Measurements from ENCODE around the gene FUZ.

Gene FUZ

GRCh38 chr19:49812997-49813861 lies at the start of gene FUZ:
Gene FUZ, minus strand, starts transcription at chr19:49813292. Its CDS starts 186 bp downstream, at chr19:49813106.
- peak; percentile 96 for DNase-seq

DNA sequence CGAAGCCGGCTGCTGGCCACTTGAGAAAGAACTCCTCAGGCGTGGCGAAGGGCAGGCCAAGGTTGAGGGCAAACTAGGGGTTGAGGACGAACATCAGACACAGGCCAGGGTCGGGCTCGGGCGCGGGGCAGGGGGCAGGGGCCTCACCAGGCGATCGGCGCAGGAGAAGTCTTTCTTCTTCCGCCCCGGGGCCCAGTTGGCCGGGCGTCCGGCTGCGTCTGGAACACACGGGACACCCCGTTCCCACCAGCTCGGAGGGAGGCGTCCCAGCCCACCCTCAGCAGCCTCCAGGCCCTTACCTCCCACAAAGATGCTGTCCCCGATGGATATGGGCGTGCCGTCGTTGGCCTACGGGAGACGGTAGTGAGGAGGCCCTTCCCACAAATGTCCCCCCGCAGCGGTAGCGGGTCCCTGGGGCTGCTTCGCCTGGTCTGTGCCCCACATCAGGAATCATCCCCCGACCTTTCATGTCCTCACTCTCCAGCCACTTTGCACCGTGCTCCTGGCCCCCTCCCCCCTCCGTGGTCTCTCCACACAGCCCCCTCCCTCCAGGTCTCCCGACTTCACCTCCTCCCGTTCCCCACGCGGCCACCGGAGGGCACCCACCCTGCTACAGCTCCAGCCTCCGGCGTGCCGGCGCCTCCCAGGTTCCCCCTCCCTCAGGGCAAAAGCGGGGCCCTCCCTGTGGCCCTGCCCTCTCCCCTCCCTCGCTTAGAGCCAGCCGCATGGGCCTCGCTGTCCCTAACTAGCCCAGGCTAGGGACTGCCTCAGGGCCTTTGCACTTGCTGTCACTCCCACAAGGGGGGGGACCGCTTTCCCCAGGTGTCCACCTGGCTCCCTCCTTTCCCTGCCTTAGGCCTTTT lies 49.5 kb upstream of the FUZ start:
- no peak for DNase-seq

DNA sequence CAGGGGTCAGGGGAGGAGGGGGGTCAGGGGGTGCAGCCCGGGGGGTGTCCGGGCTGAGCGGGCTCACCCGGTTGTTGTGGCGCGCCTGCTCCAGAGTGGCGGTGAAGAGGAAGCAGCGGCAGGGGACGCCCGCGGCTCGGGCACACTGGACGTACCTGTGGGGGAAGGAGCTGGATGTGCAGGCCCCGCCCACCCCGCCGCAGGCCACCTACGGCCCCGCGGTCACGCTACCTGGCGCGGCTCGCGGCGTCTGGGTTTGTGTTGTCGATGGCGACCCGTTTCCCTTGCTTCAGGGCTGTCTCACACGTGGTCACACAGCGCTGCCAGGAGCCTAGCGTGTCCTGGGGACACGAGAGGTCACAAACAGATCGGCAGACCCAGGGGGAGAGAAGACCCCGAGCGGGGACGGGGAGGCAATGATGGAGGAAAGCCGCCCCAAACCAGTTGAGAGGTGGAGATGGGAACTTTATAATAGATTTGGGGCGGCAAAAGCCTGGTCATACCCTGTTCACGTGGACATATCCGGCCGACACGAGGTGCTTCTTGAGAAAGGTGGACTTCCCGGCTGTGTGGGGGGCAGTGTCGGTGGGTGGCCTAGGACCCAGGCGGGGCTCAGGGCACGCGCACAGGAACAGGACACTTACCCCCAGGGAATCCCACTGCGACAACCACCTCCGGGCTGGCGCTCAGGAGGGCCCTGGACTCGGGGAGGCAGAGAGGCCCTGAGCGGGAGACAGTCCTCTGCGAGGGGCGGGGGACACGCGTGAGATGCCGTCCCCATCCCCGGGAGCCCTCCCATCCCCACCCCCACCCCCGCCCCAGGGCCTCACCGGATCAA lies 48.7 kb upstream of the FUZ start:
- DNase-seq = no peak

- peak; percentile 39 for DNase-seq
These were observed 48.0 kb upstream of the FUZ start for GRCh38 chr19:49861107-49861506.

DNA sequence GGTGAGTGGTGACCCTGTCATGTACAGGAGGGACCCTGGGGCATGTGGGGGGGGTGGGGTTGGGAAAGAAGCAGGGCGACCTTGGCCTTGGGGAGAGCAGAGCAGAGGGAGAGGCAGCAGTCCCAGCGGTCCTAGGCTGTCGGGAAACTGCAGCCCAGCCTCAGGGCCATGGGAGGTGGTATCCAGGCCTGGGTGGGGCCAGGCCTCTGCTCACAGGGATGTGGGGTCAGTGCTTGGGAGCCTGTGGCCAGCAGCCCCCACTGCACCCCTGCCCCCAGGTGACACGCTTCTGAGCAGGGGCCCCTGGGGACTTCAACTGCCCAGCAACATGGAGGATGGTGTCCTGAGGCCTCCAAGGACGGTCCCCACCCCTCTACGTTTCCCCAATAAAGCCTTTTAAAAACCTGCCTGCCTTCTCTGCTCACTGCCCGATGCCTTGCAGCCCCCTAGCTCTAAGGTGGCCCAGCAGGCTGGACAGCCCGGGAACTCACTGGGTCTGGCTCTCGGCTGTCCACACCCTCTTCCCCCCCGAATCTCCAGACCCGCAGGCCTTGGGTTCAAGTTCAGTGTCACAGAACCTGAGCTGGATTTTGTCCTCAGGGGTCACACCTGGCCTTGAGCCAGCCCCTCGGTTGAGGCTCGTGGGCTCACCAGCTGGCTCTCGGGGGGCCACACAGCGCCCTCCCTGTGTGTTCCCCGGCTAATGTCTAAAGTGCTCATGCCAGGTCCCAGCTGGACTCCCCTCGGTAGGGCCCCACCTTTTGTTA lies 47.4 kb upstream of the FUZ start:
- DNase-seq = no peak

DNA sequence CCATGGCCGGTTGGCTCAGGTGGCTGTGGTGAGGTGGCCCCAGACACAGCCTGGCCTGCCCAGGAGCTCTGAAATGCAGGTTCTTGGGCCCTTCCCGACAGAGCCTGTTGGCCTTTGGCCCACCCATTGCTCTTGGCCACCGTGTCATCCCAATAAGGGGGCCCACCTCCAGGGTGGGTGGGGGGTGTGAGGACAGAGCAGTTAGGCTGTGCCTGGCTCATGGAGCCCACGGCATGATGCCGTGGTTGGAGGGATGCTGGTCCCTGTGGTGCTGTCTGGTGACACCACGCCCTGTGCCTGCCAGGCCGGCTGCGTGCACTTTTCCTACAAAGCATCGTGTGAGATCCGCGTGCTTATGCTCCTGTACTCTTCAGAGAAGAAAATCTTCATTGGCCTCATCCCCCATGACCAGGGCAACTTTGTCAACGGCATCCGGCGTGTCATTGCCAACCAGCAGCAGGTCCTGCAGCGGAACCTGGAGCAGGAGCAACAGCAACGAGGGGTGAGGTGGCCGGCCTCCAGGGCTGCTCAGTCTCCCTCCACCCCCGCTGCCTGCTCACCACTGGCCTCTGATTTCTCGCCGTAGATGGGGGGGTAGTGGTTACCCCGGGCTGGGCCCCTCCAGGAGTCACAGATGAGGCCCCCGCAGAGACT lies 46.7 kb upstream of the FUZ start:
- DNase-seq = no peak

DNA sequence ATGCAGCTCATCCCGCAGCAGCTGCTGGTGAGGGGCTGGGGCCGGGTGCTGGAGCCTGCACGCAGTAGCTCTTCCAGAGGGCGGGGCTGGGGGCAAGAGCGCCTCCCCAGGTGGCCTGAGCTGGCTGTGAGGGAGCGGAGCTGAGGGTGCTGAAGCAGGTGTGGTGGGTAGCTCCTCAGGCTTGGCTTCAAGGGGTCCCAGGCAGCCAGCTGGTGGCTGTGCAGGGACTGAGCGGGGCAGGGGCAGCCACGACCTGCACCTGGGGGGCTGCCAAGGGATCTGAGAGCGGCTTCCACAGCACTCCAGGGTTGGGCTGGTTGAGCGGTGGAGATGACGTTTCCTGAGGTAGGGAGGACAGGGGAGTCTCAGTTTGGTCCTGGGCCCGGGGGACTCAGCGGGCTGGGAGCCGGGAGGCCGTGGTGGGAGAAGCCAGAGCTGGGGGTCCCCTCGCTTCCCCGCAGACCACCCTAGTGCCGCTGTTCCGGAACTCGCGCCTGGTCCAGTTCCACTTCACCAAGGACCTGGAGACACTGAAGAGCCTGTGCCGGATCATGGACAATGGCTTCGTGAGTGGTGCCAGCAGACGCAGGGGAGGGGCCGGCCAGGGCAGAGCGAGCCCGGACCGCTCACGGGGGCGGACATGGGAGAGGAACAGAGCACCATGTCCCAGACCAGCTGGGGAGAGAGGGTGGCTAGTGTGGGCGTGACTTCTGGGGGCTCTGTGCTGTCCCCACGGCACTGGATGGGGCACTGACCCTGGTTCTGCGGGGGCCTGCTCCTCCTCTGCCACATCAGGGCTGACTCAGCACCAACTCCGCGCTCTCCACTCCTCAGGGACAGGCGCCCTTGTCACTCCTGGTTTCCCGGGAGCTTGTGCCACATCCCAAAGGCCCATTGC lies 45.2 kb upstream of the FUZ start:
- DNase-seq = no peak

- DNase-seq = no peak
These were observed 44.7 kb upstream of the FUZ start for GRCh38 chr19:49857838-49858087.

DNA sequence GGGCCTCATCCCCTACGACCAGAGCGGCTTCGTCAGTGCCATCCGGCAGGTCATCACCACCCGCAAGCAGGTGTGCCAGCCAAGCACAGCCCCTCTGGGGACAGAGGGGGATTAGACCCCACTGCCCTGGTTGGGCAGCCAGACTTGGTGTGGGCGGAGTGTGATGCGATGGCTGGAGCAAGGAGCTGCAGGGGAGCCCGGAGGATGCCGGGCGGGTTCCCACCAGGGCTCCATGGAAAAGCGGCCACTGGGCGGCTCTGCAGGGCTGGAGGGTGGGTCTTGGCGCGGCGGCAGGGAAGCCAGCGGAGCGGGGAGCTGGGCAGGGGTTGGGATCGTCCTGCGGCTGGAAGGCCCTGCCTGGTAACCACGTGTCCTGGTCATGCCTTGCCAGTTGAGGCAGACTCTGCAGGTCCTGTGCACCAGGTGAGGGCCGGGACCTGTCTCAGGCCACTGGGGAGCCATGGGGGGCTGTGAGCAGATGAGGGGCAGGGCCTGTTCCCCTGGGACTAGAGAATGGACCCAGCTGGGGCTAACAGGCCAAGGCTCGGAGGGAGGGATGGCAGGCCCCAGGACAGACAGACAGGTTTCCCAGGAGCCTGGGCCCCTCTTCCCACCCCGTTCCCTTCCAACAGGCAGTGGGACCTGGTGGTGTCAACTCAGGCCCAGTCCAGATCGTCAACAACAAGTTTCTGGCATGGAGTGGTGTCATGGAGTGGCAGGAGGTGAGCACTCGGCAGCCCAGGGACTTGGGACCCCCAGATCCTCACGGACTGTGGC lies 44.2 kb upstream of the FUZ start:
- DNase-seq = no peak

- no peak for DNase-seq
These were observed 43.5 kb upstream of the FUZ start for GRCh38 chr19:49856574-49857021.

GRCh38 chr19:49855676-49856573 lies 42.8 kb upstream of the FUZ start:
- DNase-seq = no peak

DNA sequence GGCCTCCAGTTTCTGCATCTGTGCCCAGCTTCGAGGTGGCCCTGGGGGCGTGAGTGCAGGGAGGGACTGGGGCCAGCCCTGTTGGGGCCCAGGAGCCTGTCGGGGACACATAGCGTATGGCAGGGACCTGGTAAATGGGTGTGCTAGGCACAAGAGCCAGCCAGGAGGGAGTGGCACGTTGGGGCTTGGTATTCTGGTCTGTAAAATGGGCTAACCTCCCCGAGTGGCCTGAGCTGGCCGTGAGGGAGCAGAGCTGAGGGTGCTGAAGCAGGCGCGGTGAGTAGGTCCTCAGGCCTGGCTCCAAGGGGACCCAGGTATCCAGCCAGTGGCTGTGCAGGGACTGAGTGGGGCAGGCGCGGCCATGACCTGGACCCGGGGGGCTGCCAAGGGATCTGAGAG lies 42.2 kb upstream of the FUZ start:
- no peak for DNase-seq

- no peak for DNase-seq
These were observed 41.5 kb upstream of the FUZ start for GRCh38 chr19:49854378-49855263.

- no peak for DNase-seq
These were observed 40.8 kb upstream of the FUZ start for GRCh38 chr19:49853852-49854377.

DNA sequence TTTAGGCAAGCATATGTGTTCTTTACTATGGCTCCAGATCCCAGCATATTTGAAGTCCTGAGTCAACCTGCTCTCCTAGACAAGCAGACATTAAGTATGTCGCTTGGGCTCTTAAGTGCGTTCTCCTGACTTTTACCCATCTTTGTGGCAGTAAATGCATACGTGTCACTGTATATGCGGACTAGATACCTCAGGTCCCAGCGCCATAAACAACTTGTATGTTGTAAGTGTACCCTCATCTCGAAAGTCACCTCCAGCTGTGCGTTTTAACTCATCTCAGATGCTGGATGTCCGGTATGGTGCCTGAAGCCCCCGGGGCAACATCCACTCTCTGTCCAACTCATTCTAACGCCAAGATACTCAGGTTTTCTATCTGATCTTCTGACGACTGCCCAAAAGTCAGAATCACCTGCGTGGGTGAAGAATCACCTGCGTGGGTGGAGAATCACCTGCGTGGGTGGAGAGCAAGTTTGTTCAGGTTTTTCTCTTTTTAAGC lies 39.6 kb upstream of the FUZ start:
- no peak for DNase-seq

GRCh38 chr19:49851456-49852259 lies 38.6 kb upstream of the FUZ start:
- DNase-seq = no peak
